ENCODE results near the gene TMPRSS2. TPM values are rescaled to one million over a fixed set of nuclear protein-coding genes. Genes with fewer than 3 reads are reported as not detected.

The TMPRSS2 gene
- total RNA-seq, 1 experiment from 2014 or later, result not detected

DNA sequence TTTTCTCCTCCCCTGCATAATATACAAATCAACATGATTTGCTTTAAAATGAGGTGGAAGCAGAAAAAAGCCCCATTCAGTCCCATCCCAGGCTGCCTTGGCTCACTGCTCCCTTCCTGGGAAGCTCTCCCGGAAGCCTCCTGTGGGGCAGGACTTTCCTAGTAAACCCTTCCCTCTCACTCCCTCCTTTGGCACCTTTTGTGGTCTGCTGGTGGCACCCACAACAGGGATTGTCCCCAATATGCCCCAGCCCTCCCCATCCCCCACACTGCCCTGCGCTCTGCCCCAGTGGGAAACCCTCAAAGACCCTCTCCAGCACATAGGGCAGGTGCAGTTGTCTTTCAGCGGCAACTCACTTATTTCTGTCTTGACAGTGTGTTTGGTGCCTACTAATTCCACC, 1.8 kb upstream of the TMPRSS2 start:
- Mint-ChIP-seq H3K27ac (ENCODE audit: low read depth, unreplicated experiment) (no peak overlapping the region), H3K4me1 (ENCODE audit: insufficient read depth, unreplicated experiment) (no peaks in the 10 kb centered on the region), H3K36me3 (ENCODE audit: insufficient read depth, unreplicated experiment) (no peaks in the 10 kb centered on the region), H3K27me3 (ENCODE audit: insufficient read depth, unreplicated experiment) (peaks cover 50% of the 10 kb centered on the region), H3K4me3 (ENCODE audit: unreplicated experiment) (no peak overlapping the region), H3K9me3 (ENCODE audit: unreplicated experiment) (no peaks in the 10 kb centered on the region)
- ChIA-PET POLR2A (no interaction called here), CTCF (no interaction called here)
- intact Hi-C loops (cut with micrococcal nuclease), result no loop called here
- no TSS peak for BruUV-seq (replicated peaks)
- DNase-seq (ENCODE audit: unreplicated experiment), result no peak
- TF ChIP-seq, protein P1, sequence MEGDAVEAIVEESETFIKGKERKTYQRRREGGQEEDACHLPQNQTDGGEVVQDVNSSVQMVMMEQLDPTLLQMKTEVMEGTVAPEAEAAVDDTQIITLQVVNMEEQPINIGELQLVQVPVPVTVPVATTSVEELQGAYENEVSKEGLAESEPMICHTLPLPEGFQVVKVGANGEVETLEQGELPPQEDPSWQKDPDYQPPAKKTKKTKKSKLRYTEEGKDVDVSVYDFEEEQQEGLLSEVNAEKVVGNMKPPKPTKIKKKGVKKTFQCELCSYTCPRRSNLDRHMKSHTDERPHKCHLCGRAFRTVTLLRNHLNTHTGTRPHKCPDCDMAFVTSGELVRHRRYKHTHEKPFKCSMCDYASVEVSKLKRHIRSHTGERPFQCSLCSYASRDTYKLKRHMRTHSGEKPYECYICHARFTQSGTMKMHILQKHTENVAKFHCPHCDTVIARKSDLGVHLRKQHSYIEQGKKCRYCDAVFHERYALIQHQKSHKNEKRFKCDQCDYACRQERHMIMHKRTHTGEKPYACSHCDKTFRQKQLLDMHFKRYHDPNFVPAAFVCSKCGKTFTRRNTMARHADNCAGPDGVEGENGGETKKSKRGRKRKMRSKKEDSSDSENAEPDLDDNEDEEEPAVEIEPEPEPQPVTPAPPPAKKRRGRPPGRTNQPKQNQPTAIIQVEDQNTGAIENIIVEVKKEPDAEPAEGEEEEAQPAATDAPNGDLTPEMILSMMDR (IDR thresholded peaks at IDR 0.05; ENCODE audit: unreplicated experiment), result no peak

GRCh38 chr21:41509145-41509496, 1.2 kb upstream of the TMPRSS2 start:
- DNase-seq (ENCODE audit: unreplicated experiment), result no peak
- Mint-ChIP-seq H3K4me3 (ENCODE audit: unreplicated experiment) (no peak overlapping the region), H3K36me3 (ENCODE audit: insufficient read depth, unreplicated experiment) (no peaks in the 10 kb centered on the region), H3K27ac (ENCODE audit: low read depth, unreplicated experiment) (no peak overlapping the region), H3K9me3 (ENCODE audit: unreplicated experiment) (no peaks in the 10 kb centered on the region), H3K4me1 (ENCODE audit: insufficient read depth, unreplicated experiment) (no peaks in the 10 kb centered on the region), H3K27me3 (ENCODE audit: insufficient read depth, unreplicated experiment) (peaks cover 56% of the 10 kb centered on the region)
- TF ChIP-seq, protein P1 (IDR thresholded peaks at IDR 0.05; ENCODE audit: unreplicated experiment), result no peak
- POLR2A ChIA-PET, result no interaction called here
- no TSS peak for BruUV-seq (replicated peaks)
- intact Hi-C loops (cut with micrococcal nuclease), result no loop called here
- CTCF ChIA-PET, result no interaction called here

DNA sequence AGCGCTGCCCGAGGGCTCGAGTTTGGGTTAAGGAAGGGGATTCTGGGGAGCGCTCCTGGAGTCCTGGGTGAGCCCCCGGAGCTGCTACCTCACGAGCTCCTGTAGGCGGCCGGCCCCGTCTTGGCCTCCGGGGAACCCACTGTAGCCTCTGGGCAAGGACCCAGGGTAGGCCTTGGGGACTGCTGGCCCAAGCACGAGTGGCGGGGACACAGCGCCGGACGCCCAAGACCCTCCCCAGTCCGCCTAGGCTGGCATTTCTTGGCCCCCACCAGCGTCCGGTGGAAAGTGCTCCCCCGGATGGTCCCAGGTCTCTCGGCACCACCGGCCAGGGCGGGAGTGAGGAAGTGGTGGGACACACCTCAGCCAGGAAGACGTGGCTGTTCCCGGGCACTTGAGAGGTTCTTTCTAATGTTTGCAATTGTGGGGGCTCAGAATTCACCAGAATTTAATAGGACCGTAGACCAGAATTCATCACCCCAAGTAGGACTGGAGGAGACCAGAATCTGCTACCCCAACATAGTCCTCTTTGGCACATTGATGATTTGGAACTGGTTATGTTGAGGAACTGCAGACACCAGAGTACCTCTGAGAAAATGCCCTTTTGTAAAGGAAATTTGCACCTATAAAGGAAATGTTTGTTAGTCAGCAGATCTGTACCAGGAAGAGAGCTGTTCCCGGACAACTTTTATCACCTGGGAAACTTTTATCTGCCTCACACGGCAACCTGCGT, 622 bp upstream of the TMPRSS2 start:
- CTCF ChIA-PET, result interaction anchor here (0.6 to 0.7 kb wide), 2 partner anchors 27 to 1006 kb away, joined by 3 to 4 read pairs; no protein-coding TSS in a partner anchor

DNA sequence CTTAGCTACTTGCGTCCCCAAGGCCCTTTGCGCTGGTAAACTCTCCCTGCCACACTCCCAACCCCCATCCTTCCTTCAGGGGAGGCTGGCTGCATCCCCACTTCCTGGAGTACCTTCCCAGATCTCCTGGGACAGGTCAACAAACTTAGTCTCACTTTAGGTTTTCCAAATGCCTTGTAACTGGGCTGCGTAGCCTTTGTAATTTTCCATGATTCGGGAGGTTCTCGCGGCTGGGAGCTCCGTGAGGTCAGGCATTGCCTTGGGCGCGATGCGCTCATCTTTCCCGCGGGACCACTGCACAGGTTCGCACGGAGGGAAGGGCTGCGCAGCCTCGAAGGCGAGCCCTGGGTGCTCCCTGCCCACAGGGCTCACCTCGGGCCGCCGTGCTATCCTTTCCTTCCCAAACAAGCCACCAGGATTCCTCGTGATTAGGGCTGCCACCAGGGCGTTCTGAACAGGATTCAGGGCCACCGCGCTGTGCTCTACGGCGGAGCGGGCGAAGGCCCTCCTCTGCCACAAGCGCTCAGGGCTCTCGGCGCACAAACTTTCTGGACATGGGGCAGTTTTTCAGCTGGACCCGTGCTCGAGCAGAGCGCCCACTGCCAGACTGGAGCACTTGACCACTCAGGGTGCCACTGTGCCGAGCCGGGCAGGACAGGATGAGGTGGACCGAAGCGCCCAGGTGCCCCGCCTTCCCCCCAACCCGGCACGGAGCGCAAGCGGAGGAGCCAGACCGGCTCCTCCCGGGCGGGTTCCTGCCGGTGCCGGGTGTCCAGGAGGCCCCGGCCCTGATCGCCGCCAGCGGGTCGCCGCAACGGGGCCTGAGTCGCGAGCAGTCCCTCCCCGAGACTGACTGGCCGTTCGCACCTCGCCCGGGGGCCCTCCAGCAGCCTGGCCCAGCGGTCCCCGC, 1.1 kb downstream of the TMPRSS2 start:
- no peak for DNase-seq (ENCODE audit: unreplicated experiment)
- Mint-ChIP-seq H3K4me3 (ENCODE audit: unreplicated experiment) (no peak overlapping the region), H3K4me1 (ENCODE audit: insufficient read depth, unreplicated experiment) (no peaks in the 10 kb centered on the region), H3K27me3 (ENCODE audit: insufficient read depth, unreplicated experiment) (peaks cover 74% of the 10 kb centered on the region), H3K27ac (ENCODE audit: low read depth, unreplicated experiment) (no peak overlapping the region), H3K9me3 (ENCODE audit: unreplicated experiment) (no peaks in the 10 kb centered on the region), H3K36me3 (ENCODE audit: insufficient read depth, unreplicated experiment) (no peaks in the 10 kb centered on the region)
- BruUV-seq (replicated peaks), result no TSS peak
- TF ChIP-seq, protein P1 (IDR thresholded peaks at IDR 0.05; ENCODE audit: unreplicated experiment), result no peak
- ChIA-PET POLR2A (no interaction called here), CTCF (no interaction called here)
- intact Hi-C loops (cut with micrococcal nuclease), result no loop called here

More for the DNA sequence above, 622 bp upstream of the TMPRSS2 start:
- POLR2A ChIA-PET, result no interaction called here
- Mint-ChIP-seq H3K27me3 (ENCODE audit: insufficient read depth, unreplicated experiment) (peaks cover 61% of the 10 kb centered on the region), H3K4me3 (ENCODE audit: unreplicated experiment) (no peak overlapping the region), H3K36me3 (ENCODE audit: insufficient read depth, unreplicated experiment) (no peaks in the 10 kb centered on the region), H3K27ac (ENCODE audit: low read depth, unreplicated experiment) (no peak overlapping the region), H3K9me3 (ENCODE audit: unreplicated experiment) (no peaks in the 10 kb centered on the region), H3K4me1 (ENCODE audit: insufficient read depth, unreplicated experiment) (no peaks in the 10 kb centered on the region)
- BruUV-seq (replicated peaks), result no TSS peak
- intact Hi-C loops (cut with micrococcal nuclease), result no loop called here
- TF ChIP-seq, protein P1 (IDR thresholded peaks at IDR 0.05; ENCODE audit: unreplicated experiment), result no peak
- DNase-seq (ENCODE audit: unreplicated experiment), result no peak

Data from MCF 10A (cell line).